Measurements from ENCODE around the gene SMAP1.

GRCh38 chr6:70831427-70831826 lies 163.7 kb downstream of the SMAP1 start:
- no peak for TF ChIP-seq POLR2A (IDR thresholded peaks at IDR 0.05)
- TF ChIP-seq, protein P1, sequence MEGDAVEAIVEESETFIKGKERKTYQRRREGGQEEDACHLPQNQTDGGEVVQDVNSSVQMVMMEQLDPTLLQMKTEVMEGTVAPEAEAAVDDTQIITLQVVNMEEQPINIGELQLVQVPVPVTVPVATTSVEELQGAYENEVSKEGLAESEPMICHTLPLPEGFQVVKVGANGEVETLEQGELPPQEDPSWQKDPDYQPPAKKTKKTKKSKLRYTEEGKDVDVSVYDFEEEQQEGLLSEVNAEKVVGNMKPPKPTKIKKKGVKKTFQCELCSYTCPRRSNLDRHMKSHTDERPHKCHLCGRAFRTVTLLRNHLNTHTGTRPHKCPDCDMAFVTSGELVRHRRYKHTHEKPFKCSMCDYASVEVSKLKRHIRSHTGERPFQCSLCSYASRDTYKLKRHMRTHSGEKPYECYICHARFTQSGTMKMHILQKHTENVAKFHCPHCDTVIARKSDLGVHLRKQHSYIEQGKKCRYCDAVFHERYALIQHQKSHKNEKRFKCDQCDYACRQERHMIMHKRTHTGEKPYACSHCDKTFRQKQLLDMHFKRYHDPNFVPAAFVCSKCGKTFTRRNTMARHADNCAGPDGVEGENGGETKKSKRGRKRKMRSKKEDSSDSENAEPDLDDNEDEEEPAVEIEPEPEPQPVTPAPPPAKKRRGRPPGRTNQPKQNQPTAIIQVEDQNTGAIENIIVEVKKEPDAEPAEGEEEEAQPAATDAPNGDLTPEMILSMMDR (IDR thresholded peaks at IDR 0.05): no peak

All from adrenal gland (tissue), 5 donors.